ELF-1 (cell line): Measurements from ENCODE around the gene FAM124B.
A peak's percentile ranks its signal among the peaks of the same experiment; 100 is the strongest.

Experiments used
- DNase-seq: peaks from one replicate; pipeline ENCODE4 v3.0.0-alpha.2; 2016; ENCODE audit warnings: low read depth, low spot score

Gene FAM124B

GRCh38 chr2:224335991-224336390 lies 65.9 kb downstream of the FAM124B start:
- DNase-seq: no peak

- no peak for DNase-seq
These were observed 67.2 kb downstream of the FAM124B start for GRCh38 chr2:224334726-224335125.

GRCh38 chr2:224333726-224334482 lies 68.0 kb downstream of the FAM124B start:
- no peak for DNase-seq

GRCh38 chr2:224331698-224332097 lies 70.2 kb downstream of the FAM124B start:
- no peak for DNase-seq

- DNase-seq: peak; percentile 32
These were observed 73.1 kb downstream of the FAM124B start for GRCh38 chr2:224328798-224329197.
